Vagina (tissue), 2 donors: Measurements from ENCODE around the gene TBL1X.

ENCODE experiments used
- CTCF ChIP-seq, 3 experiments: fragments of 450-650 bp in 2 of 3; fragments of 200-600 bp in 1 of 3; sonication (generic) in 1 of 3; IDR thresholded peaks; one replicate each; pipeline ENCODE4 v1.5.1; 2017 to 2019; ENCODE audit warnings: antibody characterized with exemption in 3 of 3, mild to moderate bottlenecking in 2 of 3, moderate library complexity in 2 of 3
- POLR2A ChIP-seq, 2 donors: fragments of 450-650 bp; IDR thresholded peaks; one replicate each; pipeline ENCODE4 v1.6.1; 2017; ENCODE audit warnings: antibody characterized with exemption in 2 of 2, mild to moderate bottlenecking in 2 of 2, moderate library complexity in 2 of 2
- POLR2AphosphoS5 ChIP-seq, 2 donors: sonication (generic); formaldehyde crosslinking; IDR thresholded peaks; one replicate each; pipeline ENCODE4 v1.9.0; 2017; ENCODE audit warnings: antibody characterized with exemption in 2 of 2, mild to moderate bottlenecking in 2 of 2, low read depth in 1 of 2; ENCODE audit not compliant: insufficient read depth in 1 of 2

GRCh38 chrX:9659571-9660195 lies 194.8 kb downstream of the TBL1X start:
- TF ChIP-seq POLR2AphosphoS5 (IDR thresholded peaks at IDR 0.05; ENCODE audit: insufficient read depth in 1 of 2, low read depth in 1 of 2) (no peak), POLR2A (IDR thresholded peaks at IDR 0.05) (no peak), CTCF (IDR thresholded peaks at IDR 0.05) (no peak)
